NT2/D1 (cell line): ENCODE measurements around the gene CPZ.

Experiments
- YY1 ChIP-seq: IDR thresholded peaks from 2 replicates; pipeline ENCODE4 v1.6.1; 2011; ENCODE audit not compliant: insufficient read length, insufficient read depth
- ZNF274 ChIP-seq: IDR thresholded peaks from 2 replicates; pipeline ENCODE4 v1.6.1; 2011; ENCODE audit warnings: mild to moderate bottlenecking, low read depth, low read length

DNA sequence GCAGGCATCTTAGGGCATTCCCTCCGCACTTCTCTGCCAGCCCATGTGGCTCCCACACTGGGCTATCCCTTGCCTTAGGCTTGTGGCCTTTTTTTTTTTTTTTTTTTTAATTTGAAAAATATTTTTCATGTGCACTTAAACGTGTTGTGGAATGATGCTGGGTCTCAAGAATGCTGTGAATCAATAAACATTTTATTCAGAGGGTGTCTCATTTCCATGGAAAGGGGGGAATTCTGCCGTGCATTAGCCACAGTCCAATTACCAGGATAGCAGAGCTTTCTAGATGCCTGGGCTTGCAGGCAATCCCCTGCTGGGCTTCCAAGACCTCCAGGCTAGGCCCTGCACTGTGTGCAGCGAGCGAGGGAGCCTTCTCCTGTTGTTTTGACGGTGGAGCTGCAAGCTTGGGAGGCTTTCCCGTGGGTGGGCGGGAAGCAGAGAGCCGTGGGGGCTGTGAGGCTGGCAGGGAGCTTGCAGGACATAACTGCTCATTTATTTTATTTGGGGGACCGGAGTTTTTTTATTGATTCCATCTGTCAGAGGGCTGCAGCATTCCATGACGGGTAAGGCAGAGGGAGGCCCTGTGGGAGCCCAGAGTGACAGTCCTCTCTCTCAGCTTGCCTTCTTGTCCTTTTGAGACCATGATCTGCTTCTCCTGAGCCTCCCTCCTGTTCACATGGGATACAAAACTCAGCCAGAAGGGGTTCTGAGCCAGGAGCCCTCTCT lies 2.6 kb upstream of the CPZ start:
- no peak for TF ChIP-seq YY1
- TF ChIP-seq ZNF274 = no peak
